Activated CD4-positive, alpha-beta T cell treated with anti-CD3 and anti-CD28 coated beads, Interleukin-2, amount 50 U/mL, for 4 hours (primary cell): ENCODE data around the gene IGSF10.

Experiments
- DNase-seq, 2 experiments: peaks; one replicate each; pipeline ENCODE4 v3.0.0-alpha.2; 2020

Gene IGSF10

GRCh38 chr3:151412989-151413388 is 47.9 kb downstream of the IGSF10 start:
- no peak for DNase-seq
